ENCODE results near the gene DISP2.

GRCh38 chr15:40345225-40345866 lies 12.7 kb upstream of the DISP2 start:
- TF ChIP-seq CTCF (IDR thresholded peaks at IDR 0.05) (no peak), POLR2A (IDR thresholded peaks at IDR 0.05) (no peak)

All from uterus (tissue), 2 donors.